GM10847 (cell line): ENCODE results near the gene GNG7.

Experiments used
- POLR2A ChIP-seq: IDR thresholded peaks from 2 replicates; pipeline ENCODE4 v1.6.1; 2011; ENCODE audit not compliant: insufficient read length; ENCODE audit errors: extremely low read depth

The GNG7 gene

DNA sequence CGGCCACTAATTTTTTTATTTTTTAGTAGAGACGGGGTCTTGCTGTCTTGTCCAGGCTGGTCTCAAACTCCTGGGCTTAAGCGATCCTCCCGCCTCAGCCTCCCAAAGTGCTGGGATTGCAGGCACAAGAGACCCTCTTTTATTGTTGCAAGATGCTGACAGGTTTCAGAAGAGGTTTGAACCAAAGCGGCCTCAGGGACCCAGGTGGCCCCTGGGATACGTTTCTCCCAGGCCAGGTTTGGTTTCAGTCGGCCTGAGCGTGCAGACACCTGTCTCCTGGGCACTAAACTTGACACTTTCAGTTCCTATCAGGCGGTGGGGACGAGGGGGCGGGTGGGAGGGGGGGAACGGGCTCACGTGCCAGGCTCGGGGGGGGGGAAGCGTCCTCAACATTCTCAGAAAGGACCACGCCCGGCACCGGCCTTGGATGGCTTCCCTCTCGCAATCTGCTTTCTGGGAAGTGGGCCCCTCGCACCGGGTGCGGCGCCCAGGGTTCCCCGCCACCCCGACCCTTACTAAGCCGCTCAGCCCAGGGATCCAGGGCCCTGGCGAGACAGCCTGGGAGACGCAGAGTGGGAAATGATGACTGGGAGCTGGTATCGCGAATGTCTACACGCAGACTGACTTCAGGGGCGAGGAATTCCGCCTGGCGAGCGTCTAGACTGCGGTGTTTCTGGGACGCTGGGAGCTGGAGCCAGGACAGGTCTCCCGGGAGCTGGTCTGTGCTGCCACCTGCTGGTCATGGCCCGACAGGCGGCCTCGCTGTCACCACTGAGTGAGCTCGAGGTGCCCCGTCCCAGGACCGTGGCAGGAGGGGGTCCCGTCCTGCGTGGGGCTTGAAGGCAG, 91.6 kb downstream of the GNG7 start:
- TF ChIP-seq POLR2A, result no peak

DNA sequence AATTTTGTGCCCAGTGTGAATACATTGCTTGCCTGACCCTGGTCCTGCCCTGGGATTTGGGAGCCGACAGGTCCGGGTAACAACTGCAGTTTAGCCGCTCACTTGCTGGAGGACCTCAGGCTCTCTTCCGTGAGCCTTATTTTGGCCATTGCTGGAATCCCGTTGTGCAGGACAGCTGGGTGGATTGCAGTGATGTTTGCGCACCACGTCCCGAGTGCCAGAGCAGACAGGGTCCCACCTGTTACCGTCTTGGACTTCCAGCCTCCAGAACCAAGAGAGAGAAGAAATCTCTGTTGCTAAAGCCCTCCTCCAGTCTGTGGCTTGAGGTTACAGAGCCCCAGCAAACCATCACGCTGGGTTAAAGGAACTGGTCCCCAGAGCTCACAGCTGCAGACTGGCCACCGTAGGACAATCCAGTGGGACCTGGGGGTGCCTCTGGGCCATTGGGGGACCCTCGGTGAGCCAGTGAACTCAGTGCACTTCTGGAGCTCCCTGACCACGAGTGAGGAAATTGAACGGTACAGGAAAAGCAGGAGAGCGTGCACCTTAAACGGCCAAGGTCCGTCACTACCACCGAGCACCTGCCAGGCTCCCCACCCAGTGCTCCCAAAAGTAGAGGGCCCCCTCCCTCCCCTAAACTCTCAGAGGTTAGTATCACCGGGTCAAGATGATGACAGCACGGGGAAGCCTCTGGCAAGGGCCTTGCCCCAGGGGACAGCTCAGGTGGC, 92.9 kb downstream of the GNG7 start:
- no peak for TF ChIP-seq POLR2A

DNA sequence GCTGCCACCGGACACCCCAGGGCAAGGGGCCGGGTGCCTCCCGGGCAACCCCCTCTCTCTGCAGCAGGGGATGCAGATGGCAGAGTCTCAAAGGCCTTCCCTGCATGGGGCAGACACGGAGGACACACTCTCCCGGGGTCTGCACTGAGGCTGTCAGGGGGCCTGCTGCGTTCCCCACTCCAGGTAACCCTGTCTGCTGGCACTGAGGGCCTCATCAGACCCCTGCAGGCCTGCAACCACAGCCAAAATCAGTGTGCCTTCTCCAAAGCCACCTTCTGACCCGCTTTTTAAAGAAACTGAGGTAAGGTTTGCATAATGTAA, 93.9 kb downstream of the GNG7 start:
- no peak for TF ChIP-seq POLR2A

DNA sequence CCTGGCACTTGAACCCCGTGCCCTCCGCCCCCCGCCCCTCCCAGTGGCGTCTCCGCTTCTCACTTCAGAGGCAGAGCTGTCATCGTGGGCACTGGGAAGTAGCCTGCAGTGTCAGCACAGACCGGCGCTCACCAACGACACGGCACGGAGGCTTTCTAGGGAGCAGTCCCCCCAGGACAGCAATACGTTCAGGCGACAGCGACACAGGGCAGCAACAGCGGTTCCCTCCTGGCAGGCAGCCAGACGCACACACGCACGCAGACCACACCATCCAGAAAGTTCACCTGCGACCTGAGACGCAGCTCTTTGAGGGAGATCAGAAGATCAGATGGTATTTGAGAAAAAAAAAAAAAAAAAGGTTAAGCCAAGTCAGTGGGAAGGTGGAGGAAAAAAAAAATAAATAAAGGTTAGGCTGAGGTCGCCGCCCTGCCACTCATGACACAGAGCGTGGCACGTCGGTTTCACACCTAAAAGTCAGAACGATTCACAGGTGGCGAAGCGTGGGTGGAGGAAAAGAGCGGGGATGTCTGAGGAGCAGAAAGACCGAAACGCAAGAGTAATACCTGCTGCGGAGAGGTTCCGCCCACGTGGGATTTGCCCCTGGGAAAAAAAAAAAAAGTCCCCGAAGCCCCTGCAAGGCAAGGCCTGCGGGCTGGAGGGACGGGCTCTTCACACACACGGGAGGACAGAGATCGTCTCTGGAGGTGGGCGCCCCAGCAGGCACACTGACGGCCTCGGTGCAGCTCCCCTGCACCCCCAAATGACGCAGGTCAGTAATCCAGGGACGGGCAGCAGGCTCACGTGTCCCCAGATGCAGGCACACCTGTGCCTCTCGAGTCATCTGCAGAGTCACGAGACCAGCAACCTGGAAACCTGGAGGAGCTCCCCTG, 94.5 kb downstream of the GNG7 start:
- TF ChIP-seq POLR2A, result peak; percentile 26

DNA sequence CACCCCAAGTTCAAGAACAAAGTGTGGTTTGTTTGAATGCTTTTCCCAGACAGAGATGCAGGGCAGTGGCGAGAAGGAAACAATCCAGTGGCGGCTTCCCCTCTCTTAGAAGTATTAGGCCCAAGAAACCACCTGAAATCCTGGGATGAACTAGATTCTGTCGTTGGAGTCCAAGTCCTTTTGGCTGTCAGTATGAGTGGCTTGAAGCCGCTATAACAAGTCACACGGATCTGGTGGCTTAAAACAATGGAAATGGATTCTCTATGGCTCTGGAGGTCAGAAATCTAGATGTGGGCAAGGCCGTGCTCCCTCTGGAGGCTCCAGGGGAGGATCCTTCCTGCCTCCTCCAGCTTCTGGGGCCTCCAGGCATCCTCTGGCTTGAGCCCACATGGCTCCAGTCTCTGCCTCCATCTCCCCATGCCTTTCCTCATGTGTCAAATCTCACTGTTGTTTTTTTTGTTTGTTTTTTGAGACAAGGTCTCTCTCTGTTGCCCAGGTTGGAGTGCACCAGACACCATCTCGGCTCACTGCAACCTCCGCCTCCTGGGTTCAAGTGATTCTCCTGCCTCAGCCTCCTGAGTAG, 97.7 kb downstream of the GNG7 start:
- no peak for TF ChIP-seq POLR2A

DNA sequence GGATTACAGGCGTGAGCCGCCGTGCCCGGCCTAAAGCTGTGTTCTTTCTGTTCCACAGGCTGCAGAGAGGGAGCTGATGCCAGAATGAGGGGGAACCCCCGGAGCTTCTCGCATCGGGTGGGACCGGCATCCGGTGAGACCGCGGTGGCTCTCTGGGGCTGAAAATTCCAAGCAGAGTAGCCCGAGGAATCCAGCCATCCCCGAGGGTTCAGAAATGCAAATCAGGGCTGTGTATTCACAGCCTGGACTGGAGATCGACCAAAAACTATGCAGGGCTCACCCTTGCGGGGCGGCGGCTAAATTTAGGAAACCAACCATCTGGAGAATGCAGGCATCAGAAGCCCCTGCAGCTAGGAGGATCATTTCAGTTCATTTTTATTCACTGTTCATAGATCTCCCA, 99.2 kb downstream of the GNG7 start:
- TF ChIP-seq POLR2A, result no peak

DNA sequence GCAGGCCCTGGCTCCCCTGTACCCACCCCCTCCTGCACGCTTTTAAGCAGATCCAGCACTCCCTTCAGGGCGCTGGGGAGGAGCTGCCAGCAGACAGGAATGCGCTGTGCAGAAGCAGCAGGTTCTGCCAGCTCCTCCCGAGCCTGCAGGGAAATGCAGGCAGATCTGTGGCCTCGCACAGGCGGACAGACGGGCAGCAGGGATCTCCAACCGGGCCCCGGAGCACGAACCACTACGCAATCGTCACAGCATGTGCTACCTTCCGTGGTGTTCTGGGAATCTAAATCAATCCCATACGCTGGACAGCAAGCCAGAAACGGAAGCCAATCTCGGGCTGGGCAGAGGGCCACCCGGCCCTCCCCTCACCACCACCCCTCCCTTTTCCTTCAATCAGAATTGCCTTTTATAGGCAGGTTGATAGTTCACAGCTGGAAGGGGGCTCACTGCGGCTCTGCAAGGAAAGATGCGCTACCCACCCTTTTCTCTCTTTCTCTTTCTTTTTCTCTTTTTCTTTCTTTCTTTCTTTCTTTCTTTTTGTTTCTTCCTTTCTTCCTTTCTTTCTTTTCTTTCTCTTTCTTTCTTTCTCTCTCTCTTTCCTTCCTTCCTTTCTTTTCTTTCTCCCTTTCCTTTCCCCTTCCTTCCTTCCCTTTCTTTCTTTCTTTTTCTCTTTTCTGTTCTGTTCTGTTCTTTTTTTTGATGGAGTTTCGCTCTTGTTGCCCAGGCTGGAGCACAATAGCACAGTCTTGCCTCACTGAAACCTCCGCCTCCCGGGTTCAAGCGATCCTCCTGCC, 99.9 kb downstream of the GNG7 start:
- no peak for TF ChIP-seq POLR2A

DNA sequence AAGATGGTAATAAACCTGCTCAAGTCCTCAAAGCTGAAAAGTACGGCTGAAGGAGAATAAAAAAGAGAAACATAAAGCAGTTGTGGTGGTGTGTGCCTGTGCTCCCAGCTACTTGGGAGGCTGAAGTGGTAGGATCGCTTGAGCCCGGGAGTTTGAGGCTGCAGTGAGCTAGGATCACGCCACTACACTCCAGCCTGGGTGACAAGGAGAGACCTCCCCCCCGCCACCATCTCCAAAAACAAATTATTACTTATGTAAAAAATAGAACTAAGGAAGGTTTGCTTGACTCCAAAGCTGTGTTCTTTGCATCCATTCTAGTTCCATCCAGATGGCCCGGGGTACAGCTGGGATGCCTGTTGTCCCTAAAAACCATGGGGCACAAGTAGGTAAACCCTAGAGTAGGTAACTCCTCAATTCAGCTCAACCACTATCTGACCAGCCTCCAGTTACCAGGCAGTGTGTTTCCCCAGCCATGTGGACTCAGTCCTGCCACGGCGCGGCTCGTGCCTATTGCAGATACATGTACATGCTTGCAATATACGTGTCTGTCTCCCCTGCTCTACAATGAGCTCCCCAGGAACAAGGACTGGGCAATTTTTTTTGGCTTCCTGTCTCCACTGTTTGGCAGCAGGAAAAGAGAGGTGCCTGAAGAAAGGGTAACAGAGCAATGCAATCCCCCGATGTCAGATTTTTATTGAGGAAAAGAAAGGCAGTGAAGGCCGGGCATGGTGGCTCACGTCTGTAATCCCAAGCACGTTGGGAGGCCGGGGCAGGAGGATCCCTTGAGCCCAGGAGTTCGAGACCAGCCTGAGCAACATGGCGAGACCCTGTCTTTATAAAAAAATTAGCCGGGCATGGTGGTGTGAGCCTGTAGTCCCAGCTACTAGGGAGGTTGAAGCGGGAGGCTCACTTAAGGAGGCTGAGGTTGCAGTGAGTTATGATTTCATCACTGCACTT, 101.3 kb downstream of the GNG7 start:
- no peak for TF ChIP-seq POLR2A

DNA sequence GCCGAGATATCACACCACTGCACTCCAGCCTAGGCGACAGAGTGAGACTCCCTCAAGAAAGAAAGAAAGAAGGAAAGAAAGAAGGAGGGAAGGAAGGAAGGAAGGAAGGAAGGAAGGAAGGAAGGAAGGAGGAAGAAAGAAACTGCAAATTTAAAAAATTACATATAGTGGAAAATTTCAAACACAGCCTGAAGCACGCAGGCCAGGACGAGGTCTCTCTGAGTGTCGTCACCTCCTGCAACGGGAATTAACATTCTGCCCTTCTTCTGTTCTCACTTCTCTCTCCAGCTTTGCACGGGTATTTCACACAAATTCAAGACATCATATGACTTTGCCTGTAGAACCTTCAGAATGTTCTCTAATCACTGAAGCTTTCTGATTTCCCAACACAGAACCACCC, 108.2 kb downstream of the GNG7 start:
- TF ChIP-seq POLR2A, result no peak

DNA sequence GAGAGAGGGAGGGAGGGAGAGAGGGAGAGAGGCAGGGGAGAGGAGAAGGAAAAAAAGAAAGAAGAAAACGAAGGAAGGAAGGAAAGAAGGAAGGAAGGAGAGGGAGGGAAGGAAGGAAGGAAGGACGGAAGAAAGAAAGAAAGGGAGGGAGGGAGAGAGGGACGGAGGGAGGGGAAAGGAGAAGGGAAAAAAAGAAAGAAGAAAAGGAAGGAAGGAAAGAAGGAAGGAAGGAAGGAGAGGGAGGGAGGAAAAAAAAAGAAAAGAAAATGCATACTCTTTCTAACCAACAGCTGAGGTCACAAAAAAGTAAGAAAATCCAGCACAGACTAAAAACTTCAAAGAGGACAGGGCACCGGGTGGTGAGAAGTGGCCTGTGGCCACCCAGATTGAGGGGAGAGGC, 109.7 kb downstream of the GNG7 start:
- TF ChIP-seq POLR2A, result no peak

DNA sequence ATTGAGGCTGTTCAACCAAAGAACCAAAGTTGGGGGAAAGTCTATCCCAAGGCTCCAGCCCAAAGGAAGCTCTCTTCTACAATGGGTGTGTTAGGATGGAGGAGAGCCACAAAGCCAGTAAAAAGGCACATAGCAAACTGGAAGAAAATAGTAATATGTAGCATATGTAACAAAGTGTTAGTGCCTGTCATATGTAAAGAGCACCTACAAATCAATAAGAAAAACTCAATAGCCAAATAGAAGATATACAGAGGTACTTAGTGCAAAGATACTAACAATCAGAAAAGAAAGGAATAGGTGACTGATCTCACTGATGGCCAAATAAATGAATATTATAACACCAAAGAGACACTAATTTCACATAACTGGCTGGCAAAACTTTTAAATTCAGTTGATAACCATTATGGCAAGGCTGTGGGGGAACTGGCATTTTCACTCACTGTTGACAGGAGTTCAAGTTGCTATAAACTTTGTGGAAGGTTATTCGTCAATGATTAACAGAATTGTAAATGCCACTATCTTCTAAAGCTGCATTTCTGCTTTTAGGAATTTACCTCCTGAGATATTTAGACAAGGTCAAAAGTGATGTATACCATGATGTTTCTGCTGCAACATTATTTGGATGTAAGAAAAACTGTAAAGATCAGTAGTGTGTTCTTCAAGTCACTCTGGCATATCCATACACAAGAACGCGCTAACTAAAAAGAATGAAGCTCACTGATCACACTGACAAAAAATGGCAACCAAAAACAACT, 110.8 kb downstream of the GNG7 start:
- TF ChIP-seq POLR2A, result no peak

DNA sequence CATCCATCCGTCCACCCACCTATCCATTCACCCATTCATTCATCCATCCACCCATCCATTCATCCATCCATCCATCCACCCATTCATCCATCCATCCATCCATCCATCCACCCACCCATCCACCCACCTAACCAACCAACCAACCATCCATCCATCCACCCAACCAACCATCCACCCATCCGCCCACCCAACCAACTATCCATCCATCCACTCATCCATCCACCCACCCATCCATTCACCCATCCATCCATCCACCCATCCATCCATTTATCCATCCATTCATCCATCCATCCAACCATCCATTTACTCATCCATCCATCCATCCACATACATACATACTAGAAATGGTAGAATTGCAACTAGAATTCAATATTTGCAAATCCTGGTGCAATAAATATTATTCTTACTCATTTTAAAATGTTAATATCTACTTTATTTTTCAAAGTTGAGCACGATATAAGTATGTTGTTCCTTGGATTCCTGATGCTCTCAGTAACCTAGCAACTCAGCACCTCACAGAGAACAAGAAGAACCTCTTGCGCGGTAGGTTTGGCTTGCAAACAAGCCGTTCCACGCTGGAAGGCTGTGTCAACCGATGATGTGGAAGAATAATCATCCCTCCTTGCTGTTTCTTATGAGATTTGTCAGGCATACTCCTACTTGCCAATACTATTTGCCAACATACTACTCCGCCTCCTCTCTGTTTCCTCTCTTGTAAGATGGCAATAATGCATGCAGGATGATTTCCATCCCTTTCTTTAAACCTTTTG, 111.7 kb downstream of the GNG7 start:
- no peak for TF ChIP-seq POLR2A
